Colonic mucosa (tissue), 4 donors: ENCODE data around the gene SETD3. TPM values are rescaled to one million over a fixed set of nuclear protein-coding genes. Genes with fewer than 3 reads are reported as not detected.

ENCODE experiments used
- DNase-seq: peaks from one replicate; pipeline ENCODE4 v3.0.0-alpha.2; 2020
- H3K27ac ChIP-seq: fragments of 200-600 bp; one replicate; pipeline ENCODE4 v1.8.0; 2021
- H3K27me3 ChIP-seq: fragments of 200-600 bp; one replicate; pipeline ENCODE4 v1.8.0; 2021
- H3K36me3 ChIP-seq: fragments of 200-600 bp; one replicate; pipeline ENCODE4 v1.8.0; 2021
- H3K4me1 ChIP-seq: fragments of 200-600 bp; one replicate; pipeline ENCODE4 v1.8.0; 2021; ENCODE audit warnings: mild to moderate bottlenecking
- H3K4me3 ChIP-seq: fragments of 200-600 bp; one replicate; pipeline ENCODE4 v1.8.0; 2021
- H3K9ac ChIP-seq, 2 donors: one replicate each; pipeline ENCODE4 v1.7.0; 2013; ENCODE audit warnings: control low read depth in 2 of 2, low read depth in 2 of 2, low read length in 2 of 2
- H3K9me3 ChIP-seq: fragments of 200-600 bp; one replicate; pipeline ENCODE4 v1.8.0; 2021
- CTCF ChIP-seq: fragments of 200-600 bp; IDR thresholded peaks from one replicate; pipeline ENCODE4 v1.8.0; 2022; ENCODE audit warnings: antibody characterized with exemption, mild to moderate bottlenecking
- intact Hi-C: fragments of 100-400 bp; cut with DNase I; formaldehyde crosslinking; loops from one replicate; pipeline ENCODE4 v1.14.1; 2022
- total RNA-seq, 2 donors: library from RNA; stranded (reverse); fragmentation: NEBNext Ultra II Directional in 1 of 2; extraction: Animal tissue kit (Norgen Biotek cat#: 25700) in 1 of 2; gene quantifications; one replicate each; pipeline ENCODE4 v1.2.1, GENCODE V29; 2021
- donor health status: healthy.
- donor health status: DM: no; HTN: no; CAD: no.
- donor health status: DM: no; HTN: no; CAD: no.

Gene SETD3
- total RNA-seq, 2 donors from 2014 or later = 60.0 to 69.4 TPM

DNA sequence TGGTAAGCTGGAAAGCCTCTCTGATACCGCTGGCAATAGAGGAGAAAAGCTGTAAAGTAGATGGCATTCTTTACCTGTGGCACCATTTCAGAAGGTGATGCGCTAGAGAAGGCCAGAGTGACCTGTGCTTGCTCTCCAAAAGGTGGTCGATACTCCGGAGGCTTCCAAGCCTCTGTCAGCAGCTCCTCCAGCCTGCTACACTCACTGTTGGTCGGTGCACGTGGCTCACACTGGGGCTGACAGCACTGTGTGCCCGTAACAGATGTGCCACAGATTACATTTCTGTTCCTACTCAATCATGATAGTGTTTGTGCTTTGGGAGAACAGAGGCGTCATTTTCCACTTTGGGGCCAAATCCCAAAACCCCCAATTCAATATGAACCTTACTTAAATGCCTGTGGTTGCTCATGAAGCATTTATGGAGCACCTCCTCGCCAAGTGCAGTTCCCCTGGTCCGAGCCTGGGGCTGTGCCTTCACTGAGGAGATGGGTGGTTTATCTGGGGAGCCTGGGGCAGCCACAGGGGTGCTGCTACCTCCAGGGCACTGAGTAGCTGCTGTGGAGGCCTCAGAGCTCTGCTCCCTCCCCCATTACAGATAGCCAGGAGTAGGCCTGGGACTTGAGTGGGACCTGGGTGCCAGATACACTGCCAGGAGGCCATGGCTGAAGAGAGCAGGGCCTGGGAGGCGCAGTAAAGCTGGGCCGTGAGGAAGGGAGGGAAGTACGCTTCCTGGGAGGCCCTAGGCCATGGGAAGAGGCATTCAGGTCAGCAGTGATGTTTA lies 27.4 kb upstream of the SETD3 start:
- DNase-seq = no peak
- Histone ChIP-seq H3K9me3 (no peaks in the 10 kb centered on the region), H3K9ac (no peak overlapping the region), H3K27ac (no peak overlapping the region), H3K27me3 (no peaks in the 10 kb centered on the region), H3K36me3 (peaks cover 41% of the 10 kb centered on the region), H3K4me3 (no peak overlapping the region), H3K4me1 (no peaks in the 10 kb centered on the region)
- intact Hi-C loops = no loop called here
- no peak for TF ChIP-seq CTCF

GRCh38 chr14:99506276-99506675 lies 25.6 kb upstream of the SETD3 start:
- Histone ChIP-seq H3K4me3 (no peak overlapping the region), H3K36me3 (peaks cover 57% of the 10 kb centered on the region), H3K27me3 (no peaks in the 10 kb centered on the region), H3K9ac (no peak overlapping the region), H3K9me3 (no peaks in the 10 kb centered on the region), H3K27ac (no peak overlapping the region), H3K4me1 (no peaks in the 10 kb centered on the region)
- no peak for TF ChIP-seq CTCF
- no peak for DNase-seq
- intact Hi-C loops = no loop called here

DNA sequence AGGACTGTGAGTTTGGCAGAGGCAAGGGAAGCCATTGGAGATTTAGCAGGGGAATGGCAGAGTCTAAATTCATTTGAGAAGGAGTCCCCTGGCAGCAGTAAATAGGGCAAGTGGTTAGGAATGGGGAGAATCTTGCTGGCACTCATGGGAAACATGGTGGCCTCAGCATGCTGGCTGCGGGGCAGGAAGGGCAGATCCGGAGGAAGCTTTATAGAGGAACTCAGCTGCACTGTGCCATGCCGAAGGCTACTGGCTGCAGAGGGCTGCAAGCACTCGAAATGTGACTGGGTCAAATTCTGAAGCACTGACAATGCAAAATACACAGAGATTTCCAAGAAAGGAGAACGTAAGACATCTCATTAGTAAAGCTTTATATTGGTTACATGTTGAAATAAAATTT lies 24.4 kb upstream of the SETD3 start:
- H3K4me1 ChIP-seq = no peaks in the 10 kb centered on the region
- TF ChIP-seq CTCF = no peak
- H3K9ac ChIP-seq = no peak overlapping the region
- H3K27ac ChIP-seq = no peak overlapping the region
- no peaks in the 10 kb centered on the region for H3K27me3 ChIP-seq
- H3K9me3 ChIP-seq = no peaks in the 10 kb centered on the region
- H3K4me3 ChIP-seq = no peak overlapping the region
- H3K36me3 ChIP-seq = peaks cover 59% of the 10 kb centered on the region
- DNase-seq = no peak
- intact Hi-C loops = no loop called here

- Histone ChIP-seq H3K4me1 (no peaks in the 10 kb centered on the region), H3K27ac (no peak overlapping the region), H3K9me3 (no peaks in the 10 kb centered on the region), H3K36me3 (peaks cover 59% of the 10 kb centered on the region), H3K4me3 (no peak overlapping the region), H3K27me3 (no peaks in the 10 kb centered on the region), H3K9ac (no peak overlapping the region)
- intact Hi-C loops = no loop called here
- DNase-seq = no peak
- no peak for TF ChIP-seq CTCF
Measured at GRCh38 chr14:99503848-99504453, 23.3 kb upstream of the SETD3 start.

GRCh38 chr14:99502989-99503421 lies 22.3 kb upstream of the SETD3 start:
- no peaks in the 10 kb centered on the region for H3K27me3 ChIP-seq
- peaks cover 54% of the 10 kb centered on the region for H3K36me3 ChIP-seq
- H3K9ac ChIP-seq = no peak overlapping the region
- intact Hi-C loops = no loop called here
- no peak for DNase-seq
- no peaks in the 10 kb centered on the region for H3K9me3 ChIP-seq
- no peak overlapping the region for H3K27ac ChIP-seq
- TF ChIP-seq CTCF = no peak
- no peaks in the 10 kb centered on the region for H3K4me1 ChIP-seq
- H3K4me3 ChIP-seq = no peak overlapping the region
